CD4-positive, alpha-beta T cell (primary cell): ENCODE data around the gene SHISA9. TPM values are rescaled to one million over a fixed set of nuclear protein-coding genes. Genes with fewer than 3 reads are reported as not detected.

Experiments
- ATAC-seq: fragments of 200-7000 bp; cut with Tn5 transposase; one replicate; pipeline ENCODE4 v1.10.0; 2022; ENCODE audit warnings: mild to moderate bottlenecking; ENCODE audit not compliant: poor library complexity
- CTCF ChIA-PET: fragments of 350-600 bp; sonication (Branson Sonifier 250); formaldehyde crosslinking; loops from one replicate; lab custom pipeline; 2021; ENCODE audit warnings: antibody characterized with exemption, inconsistent platforms; lab: Charles Lee
- POLR2A ChIA-PET: fragments of 350-600 bp; sonication (Branson Sonifier 250); formaldehyde crosslinking; loops from one replicate; lab custom pipeline; 2021; ENCODE audit warnings: antibody characterized with exemption, inconsistent platforms; lab: Charles Lee
- DNase-seq, 14 experiments: peaks; one replicate each; pipeline ENCODE4 v3.0.0-alpha.2; 2013 to 2020; ENCODE audit warnings: mixed read lengths in 2 of 14
- H3K27ac ChIP-seq, 2 donors: one replicate each; pipeline versions ENCODE4 v1.5.1 to v1.7.0; 2013; ENCODE audit warnings: low read length in 2 of 2, low read depth in 1 of 2, mild to moderate bottlenecking in 1 of 2
- H3K27me3 ChIP-seq, 2 experiments: 1 replicate in 1 of 2; 2 replicates in 1 of 2; pipeline versions ENCODE4 v1.6.1 to v1.7.0; 2013; ENCODE audit warnings: low read length in 2 of 2, control low read depth in 1 of 2, mild to moderate bottlenecking in 1 of 2, moderate library complexity in 1 of 2; ENCODE audit not compliant: insufficient read depth in 2 of 2, control insufficient read depth in 1 of 2
- H3K36me3 ChIP-seq: one replicate; pipeline ENCODE4 v1.6.1; 2013; ENCODE audit warnings: low read length, control low read depth; ENCODE audit not compliant: insufficient read depth
- H3K4me1 ChIP-seq: one replicate; pipeline ENCODE4 v1.6.1; 2013; ENCODE audit warnings: low read length, control low read depth; ENCODE audit not compliant: insufficient read depth
- H3K4me3 ChIP-seq: one replicate; pipeline ENCODE4 v1.5.1; 2013; ENCODE audit warnings: mild to moderate bottlenecking, low read length, moderate library complexity
- H3K9me3 ChIP-seq, 2 experiments: 1 replicate in 1 of 2; 2 replicates in 1 of 2; pipeline versions ENCODE4 v1.6.1 to v1.7.0; 2013; ENCODE audit warnings: low read length in 2 of 2, mild to moderate bottlenecking in 2 of 2, control low read depth in 1 of 2, moderate library complexity in 1 of 2; ENCODE audit not compliant: control insufficient read depth in 1 of 2, insufficient read depth in 1 of 2
- H3K27ac Mint-ChIP-seq: one replicate; pipeline ENCODE4 v1.8.0; 2020; ENCODE audit warnings: mixed read lengths
- H3K27me3 Mint-ChIP-seq: one replicate; pipeline ENCODE4 v1.8.0; 2021; ENCODE audit warnings: mixed read lengths
- H3K36me3 Mint-ChIP-seq: one replicate; pipeline ENCODE4 v1.8.0; 2021; ENCODE audit warnings: low read depth, mixed read lengths
- H3K4me1 Mint-ChIP-seq: one replicate; pipeline ENCODE4 v1.8.0; 2021; ENCODE audit warnings: low read depth, mixed read lengths
- H3K4me3 Mint-ChIP-seq: one replicate; pipeline ENCODE4 v1.8.0; 2020; ENCODE audit warnings: mild to moderate bottlenecking, mixed read lengths
- H3K9me3 Mint-ChIP-seq: one replicate; pipeline ENCODE4 v1.8.0; 2020; ENCODE audit warnings: mixed read lengths
- CTCF ChIP-seq: fragments of 200-600 bp; IDR thresholded peaks from one replicate; pipeline ENCODE4 v1.8.0; 2022; ENCODE audit warnings: antibody characterized with exemption, mild to moderate bottlenecking
- intact Hi-C, 2 experiments: fragments of 100-400 bp; cut with DNase I in 1 of 2; cut with micrococcal nuclease in 1 of 2; formaldehyde crosslinking; loops; one replicate each; pipeline versions ENCODE4 v1.15.1 to v1.9.0; 2023 to 2025; cut with DNase I, micrococcal nuclease
- total RNA-seq, 174 experiments: library from RNA in 2 of 174; stranded (reverse) in 2 of 174; gene quantifications; one replicate each; pipeline ENCODE4 v1.2.3 and lab custom pipeline; 2021 to 2026

Gene SHISA9
- total RNA-seq, 2 experiments from 2014 or later: not detected

GRCh38 chr16:13194766-13195165, 293.4 kb downstream of the SHISA9 start:
- Histone ChIP-seq H3K4me1 (no peaks in the 10 kb centered on the region), H3K27ac (no peak overlapping the region), H3K4me3 (no peak overlapping the region), H3K36me3 (no peaks in the 10 kb centered on the region), H3K9me3 (no peaks in the 10 kb centered on the region), H3K27me3 (no peaks in the 10 kb centered on the region)
- TF ChIP-seq CTCF: no peak
- H3K27ac Mint-ChIP-seq: no peak overlapping the region
- no peaks in the 10 kb centered on the region for H3K4me1 Mint-ChIP-seq
- no peak overlapping the region for H3K4me3 Mint-ChIP-seq
- no peaks in the 10 kb centered on the region for H3K36me3 Mint-ChIP-seq
- DNase-seq (no peak), ATAC-seq (no peak)
- H3K27me3 Mint-ChIP-seq: peaks cover 7% of the 10 kb centered on the region
- H3K9me3 Mint-ChIP-seq: peaks cover 2% of the 10 kb centered on the region
- ChIA-PET POLR2A (no interaction called here), CTCF (no interaction called here)
- intact Hi-C loops: no loop called here

GRCh38 chr16:13203725-13204124, 302.3 kb downstream of the SHISA9 start:
- CTCF ChIA-PET: no interaction called here
- Histone ChIP-seq H3K36me3 (no peaks in the 10 kb centered on the region), H3K27me3 (peaks cover 0 to 2% of the 10 kb centered on the region in 2 experiments), H3K4me3 (no peak overlapping the region), H3K9me3 (no peaks in the 10 kb centered on the region), H3K27ac (no peak overlapping the region), H3K4me1 (no peaks in the 10 kb centered on the region)
- no peaks in the 10 kb centered on the region for H3K4me1 Mint-ChIP-seq
- intact Hi-C loops: no loop called here
- H3K27ac Mint-ChIP-seq: no peak overlapping the region
- POLR2A ChIA-PET: no interaction called here
- no peaks in the 10 kb centered on the region for H3K27me3 Mint-ChIP-seq
- H3K4me3 Mint-ChIP-seq: no peak overlapping the region
- ATAC-seq (no peak), DNase-seq (no peak)
- no peak for TF ChIP-seq CTCF
- H3K9me3 Mint-ChIP-seq: no peaks in the 10 kb centered on the region
- H3K36me3 Mint-ChIP-seq: no peaks in the 10 kb centered on the region

DNA sequence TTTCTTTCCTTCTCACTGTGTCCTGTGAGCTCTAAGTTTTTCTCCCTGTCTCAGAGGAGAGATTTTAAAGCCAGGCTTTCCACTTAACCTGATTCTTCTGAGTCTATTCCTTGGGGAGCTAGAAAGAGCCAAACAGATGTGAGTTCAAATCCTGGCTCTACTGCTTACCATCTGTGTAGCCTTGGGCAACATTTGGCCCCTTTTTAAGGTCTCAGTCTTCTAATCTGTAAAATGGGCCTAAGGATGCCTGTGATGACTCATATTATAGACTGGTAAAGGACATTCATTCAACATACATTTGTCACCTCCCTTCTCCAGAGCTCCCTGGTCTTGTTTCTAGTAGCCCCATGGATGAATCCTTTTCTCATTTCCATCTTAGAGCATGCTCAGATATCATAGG, 304.0 kb downstream of the SHISA9 start:
- H3K27me3 ChIP-seq: peaks cover 0 to 2% of the 10 kb centered on the region in 2 experiments

More for the DNA sequence above, 304.0 kb downstream of the SHISA9 start:
- no peaks in the 10 kb centered on the region for H3K27me3 Mint-ChIP-seq
- H3K36me3 ChIP-seq: no peaks in the 10 kb centered on the region
- ChIA-PET CTCF (no interaction called here), POLR2A (no interaction called here)
- H3K9me3 Mint-ChIP-seq: no peaks in the 10 kb centered on the region
- intact Hi-C loops: no loop called here
- no peaks in the 10 kb centered on the region for H3K4me1 Mint-ChIP-seq
- no peak for DNase-seq
- H3K4me3 Mint-ChIP-seq: no peak overlapping the region
- H3K27ac ChIP-seq: no peak overlapping the region
- H3K4me1 ChIP-seq: no peaks in the 10 kb centered on the region
- TF ChIP-seq CTCF: no peak
- no peak for ATAC-seq
- no peaks in the 10 kb centered on the region for H3K36me3 Mint-ChIP-seq
- no peaks in the 10 kb centered on the region for H3K9me3 ChIP-seq
- H3K27ac Mint-ChIP-seq: no peak overlapping the region
- H3K4me3 ChIP-seq: no peak overlapping the region
